HG03575 (cell line): ENCODE measurements around the gene CSNK1D.
"Not testable (repeated sequence)": the region's sequence is repeated elsewhere in the genome, so short reads cannot be mapped to it uniquely, and the experiment has no call there.

Experiments
- ATAC-seq: cut with Tn5 transposase; IDR thresholded peaks from one replicate; pipeline ENCODE4 v1.9.1; 2021; ENCODE audit not compliant: unreplicated experiment, insufficient number of reproducible peaks, low FRiP score; ENCODE audit errors: extremely low read depth

Gene CSNK1D

GRCh38 chr17:82278786-82279391 is 5.4 kb upstream of the CSNK1D start:
- ATAC-seq: no peak

- ATAC-seq: no peak
Measured at GRCh38 chr17:82278308-82278707, 4.8 kb upstream of the CSNK1D start.

GRCh38 chr17:82277851-82278250 is 4.4 kb upstream of the CSNK1D start:
- no peak for ATAC-seq

GRCh38 chr17:82276938-82277337 is 3.4 kb upstream of the CSNK1D start:
- no peak for ATAC-seq

GRCh38 chr17:82275326-82275725 is 1.8 kb upstream of the CSNK1D start:
- no peak for ATAC-seq

- ATAC-seq: no peak
Measured at GRCh38 chr17:82274134-82275020, 877 bp upstream of the CSNK1D start.

GRCh38 chr17:82272495-82273326 is 789 bp downstream of the CSNK1D start:
- ATAC-seq: no peak

GRCh38 chr17:82271401-82271800 is 2.1 kb downstream of the CSNK1D start:
- ATAC-seq: no peak

GRCh38 chr17:82270651-82271050 is 2.8 kb downstream of the CSNK1D start:
- no peak for ATAC-seq

- ATAC-seq: no peak
Measured at GRCh38 chr17:82269882-82270500, 3.5 kb downstream of the CSNK1D start.

- ATAC-seq: no peak
Measured at GRCh38 chr17:82269138-82269881, 4.2 kb downstream of the CSNK1D start.

- no peak for ATAC-seq
Measured at GRCh38 chr17:82267575-82268379, 5.7 kb downstream of the CSNK1D start.

GRCh38 chr17:82266142-82266541 is 7.4 kb downstream of the CSNK1D start:
- no peak for ATAC-seq

GRCh38 chr17:82263641-82264040 is 9.9 kb downstream of the CSNK1D start:
- ATAC-seq: no peak

- no peak for ATAC-seq
Measured at GRCh38 chr17:82262344-82262743, 11.2 kb downstream of the CSNK1D start.

- ATAC-seq: not testable (repeated sequence)
Measured at GRCh38 chr17:82259972-82260961, 13.2 kb downstream of the CSNK1D start.

GRCh38 chr17:82258555-82258954 is 14.9 kb downstream of the CSNK1D start:
- no peak for ATAC-seq
